ENCODE data around the gene ITGA7.
"Not testable (repeated sequence)": the region's sequence is repeated elsewhere in the genome, so short reads cannot be mapped to it uniquely, and the experiment has no call there.

The ITGA7 gene

GRCh38 chr12:55657212-55657611 lies 50.5 kb downstream of the ITGA7 start:
- DNase-seq (ENCODE audit: low read depth), result no peak
- TF ChIP-seq MAX (IDR thresholded peaks at IDR 0.05; ENCODE audit: low read depth, low read length) (no peak), POLR2A (IDR thresholded peaks at IDR 0.05; ENCODE audit: extremely low read depth, insufficient read length) (no peak), CTCF (IDR thresholded peaks at IDR 0.05; ENCODE audit: low read depth, low read length) (no peak)
- H3K4me3 ChIP-seq (ENCODE audit: low read depth, low read length), result no peak overlapping the region

- no peak for DNase-seq (ENCODE audit: low read depth)
- H3K4me3 ChIP-seq (ENCODE audit: low read depth, low read length), result no peak overlapping the region
- TF ChIP-seq POLR2A (IDR thresholded peaks at IDR 0.05; ENCODE audit: extremely low read depth, insufficient read length) (no peak), MYC (IDR thresholded peaks at IDR 0.05; ENCODE audit: low read depth, low read length) (no peak)
These were observed 53.0 kb downstream of the ITGA7 start for GRCh38 chr12:55654511-55655214.

GRCh38 chr12:55653031-55653430 lies 54.7 kb downstream of the ITGA7 start:
- no peak for TF ChIP-seq MAX (IDR thresholded peaks at IDR 0.05; ENCODE audit: low read depth, low read length)
- H3K4me3 ChIP-seq (ENCODE audit: low read depth, low read length), result no peak overlapping the region
- DNase-seq (ENCODE audit: low read depth), result no peak

GRCh38 chr12:55652352-55652751 lies 55.4 kb downstream of the ITGA7 start:
- no peak for TF ChIP-seq MYC (IDR thresholded peaks at IDR 0.05; ENCODE audit: low read depth, low read length)
- H3K4me3 ChIP-seq (ENCODE audit: low read depth, low read length), result no peak overlapping the region
- DNase-seq (ENCODE audit: low read depth), result no peak

- no peak for DNase-seq (ENCODE audit: low read depth)
- no peak for TF ChIP-seq MYC (IDR thresholded peaks at IDR 0.05; ENCODE audit: low read depth, low read length)
- no peak for TF ChIP-seq MAX (IDR thresholded peaks at IDR 0.05; ENCODE audit: low read depth, low read length)
- TF ChIP-seq CTCF (IDR thresholded peaks at IDR 0.05; ENCODE audit: low read depth, low read length), result no peak
- TF ChIP-seq POLR2A (IDR thresholded peaks at IDR 0.05; ENCODE audit: extremely low read depth, insufficient read length), result no peak
- H3K4me3 ChIP-seq (ENCODE audit: low read depth, low read length), result no peak overlapping the region
These were observed 56.4 kb downstream of the ITGA7 start for GRCh38 chr12:55651299-55651683.

GRCh38 chr12:55650620-55651298 lies 56.9 kb downstream of the ITGA7 start:
- H3K4me3 ChIP-seq (ENCODE audit: low read depth, low read length), result not testable (repeated sequence)
- peak; percentile 43 for DNase-seq (ENCODE audit: low read depth)

- TF ChIP-seq POLR2A (IDR thresholded peaks at IDR 0.05; ENCODE audit: extremely low read depth, insufficient read length), result no peak
- DNase-seq (ENCODE audit: low read depth), result no peak
- H3K4me3 ChIP-seq (ENCODE audit: low read depth, low read length), result no peak overlapping the region
These were observed 60.7 kb downstream of the ITGA7 start for GRCh38 chr12:55647027-55647426.

GRCh38 chr12:55644591-55644990 lies 63.1 kb downstream of the ITGA7 start:
- no peak for DNase-seq (ENCODE audit: low read depth)
- H3K4me3 ChIP-seq (ENCODE audit: low read depth, low read length), result no peak overlapping the region
- TF ChIP-seq MYC (IDR thresholded peaks at IDR 0.05; ENCODE audit: low read depth, low read length), result no peak
- TF ChIP-seq MAX (IDR thresholded peaks at IDR 0.05; ENCODE audit: low read depth, low read length), result no peak
- TF ChIP-seq POLR2A (IDR thresholded peaks at IDR 0.05; ENCODE audit: extremely low read depth, insufficient read length), result no peak
- no peak for TF ChIP-seq CTCF (IDR thresholded peaks at IDR 0.05; ENCODE audit: low read depth, low read length)
